ENCODE measurements around the gene CRISPLD2. TPM values are rescaled to one million over a fixed set of nuclear protein-coding genes. Genes with fewer than 3 reads are reported as not detected.

Gene CRISPLD2
- total and polyA plus RNA-seq, 2 donors from 2014 or later, result 4.8 to 108 TPM

DNA sequence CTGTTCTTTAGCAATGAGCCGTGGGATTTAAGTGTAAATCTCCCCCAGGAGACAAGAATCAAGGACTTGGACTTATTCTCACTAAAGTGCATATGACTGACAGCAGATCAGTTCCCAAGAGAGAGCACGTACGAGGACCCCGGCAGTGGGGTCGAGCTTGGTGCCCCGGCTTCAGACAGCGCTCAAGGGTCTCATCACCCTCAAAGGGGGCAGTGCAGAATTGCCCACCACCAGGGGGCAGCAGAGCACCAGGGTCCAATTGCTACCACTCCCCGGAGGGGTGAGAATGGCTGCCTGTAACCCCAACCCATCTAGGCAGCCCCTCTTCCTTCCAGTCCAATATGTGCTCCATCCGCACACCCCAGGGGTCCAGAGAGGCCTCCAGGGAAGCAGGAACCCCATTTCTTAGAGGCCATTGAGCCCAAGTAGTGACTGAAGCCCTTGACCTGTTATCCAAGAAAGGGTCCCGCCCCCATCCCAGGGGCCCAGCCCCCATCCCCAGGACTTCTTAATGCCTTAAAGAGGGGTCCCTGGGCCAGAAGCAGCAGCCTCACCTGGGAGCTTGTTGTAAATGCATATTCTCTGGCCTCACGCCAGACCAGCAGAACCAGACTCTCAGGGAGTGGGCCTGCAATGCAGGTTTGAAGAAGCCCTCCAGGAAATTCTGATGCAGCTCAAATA is 105.4 kb downstream of the CRISPLD2 start:
- TF ChIP-seq CTCF (IDR thresholded peaks at IDR 0.05; ENCODE audit: borderline replicate concordance, extremely low read depth, insufficient read depth), result peak; percentile 60
- no peak for FAIRE-seq

GRCh38 chr16:84925773-84926372 is 106.1 kb downstream of the CRISPLD2 start:
- intact Hi-C loops (cut with DNase I), result no loop called here
- H3K9ac ChIP-seq (ENCODE audit: low read length in 3 of 3), result no peak overlapping the region
- FAIRE-seq, result no peak

More for the DNA sequence above, 105.4 kb downstream of the CRISPLD2 start:
- Histone ChIP-seq H3K4me1 (ENCODE audit: control insufficient read depth in 2 of 3, insufficient read depth in 2 of 3, low read depth in 1 of 3, low read length in 3 of 3) (peaks cover 0 to 5% (median 0%) of the 10 kb centered on the region in 3 donors), H3K9me3 (ENCODE audit: control insufficient read depth in 2 of 3, insufficient read depth in 1 of 3, low read length in 3 of 3) (no peaks in the 10 kb centered on the region), H3K27ac (ENCODE audit: low read depth in 2 of 2, low read length in 2 of 2) (no peak overlapping the region), H3K4me3 (ENCODE audit: low read length in 3 of 3) (no peak overlapping the region), H3K9ac (ENCODE audit: low read length in 3 of 3) (no peak overlapping the region), H3K36me3 (ENCODE audit: control insufficient read depth in 2 of 3, insufficient read depth in 3 of 3, low read length in 3 of 3) (no peaks in the 10 kb centered on the region), H3K27me3 (ENCODE audit: control insufficient read depth, insufficient read depth, low read length) (no peaks in the 10 kb centered on the region)
- no peak for DNase-seq
- intact Hi-C loops (cut with DNase I), result no loop called here

GRCh38 chr16:84926462-84926861 is 106.7 kb downstream of the CRISPLD2 start:
- no peak for DNase-seq
- intact Hi-C loops (cut with DNase I), result no loop called here
- Histone ChIP-seq H3K4me3 (ENCODE audit: low read length in 3 of 3) (no peak overlapping the region), H3K9me3 (ENCODE audit: control insufficient read depth in 2 of 3, insufficient read depth in 1 of 3, low read length in 3 of 3) (no peaks in the 10 kb centered on the region), H3K9ac (ENCODE audit: low read length in 3 of 3) (no peak overlapping the region), H3K4me1 (ENCODE audit: control insufficient read depth in 2 of 3, insufficient read depth in 2 of 3, low read depth in 1 of 3, low read length in 3 of 3) (peaks cover 0 to 5% (median 0%) of the 10 kb centered on the region in 3 donors), H3K36me3 (ENCODE audit: control insufficient read depth in 2 of 3, insufficient read depth in 3 of 3, low read length in 3 of 3) (no peaks in the 10 kb centered on the region), H3K27ac (ENCODE audit: low read depth in 2 of 2, low read length in 2 of 2) (no peak overlapping the region), H3K27me3 (ENCODE audit: control insufficient read depth, insufficient read depth, low read length) (no peaks in the 10 kb centered on the region)
- no peak for TF ChIP-seq CTCF (IDR thresholded peaks at IDR 0.05; ENCODE audit: borderline replicate concordance, extremely low read depth, insufficient read depth)
- FAIRE-seq, result no peak

More at GRCh38 chr16:84925773-84926372, 106.1 kb downstream of the CRISPLD2 start:
- Histone ChIP-seq H3K27ac (ENCODE audit: low read depth in 2 of 2, low read length in 2 of 2) (no peak overlapping the region), H3K27me3 (ENCODE audit: control insufficient read depth, insufficient read depth, low read length) (no peaks in the 10 kb centered on the region), H3K9me3 (ENCODE audit: control insufficient read depth in 2 of 3, insufficient read depth in 1 of 3, low read length in 3 of 3) (no peaks in the 10 kb centered on the region), H3K4me1 (ENCODE audit: control insufficient read depth in 2 of 3, insufficient read depth in 2 of 3, low read depth in 1 of 3, low read length in 3 of 3) (peaks cover 0 to 5% (median 0%) of the 10 kb centered on the region in 3 donors), H3K4me3 (ENCODE audit: low read length in 3 of 3) (no peak overlapping the region), H3K36me3 (ENCODE audit: control insufficient read depth in 2 of 3, insufficient read depth in 3 of 3, low read length in 3 of 3) (no peaks in the 10 kb centered on the region)
- no peak for DNase-seq
- no peak for TF ChIP-seq CTCF (IDR thresholded peaks at IDR 0.05; ENCODE audit: borderline replicate concordance, extremely low read depth, insufficient read depth)

Data from kidney (tissue), 14 donors.